ENCODE results near the gene LHPP. TPM values are rescaled to one million over a fixed set of nuclear protein-coding genes. Genes with fewer than 3 reads are reported as not detected.

LHPP gene
- total RNA-seq, 2 experiments from 2014 or later, result 15.3 to 19.6 TPM

GRCh38 chr10:124477614-124478363 lies 16.2 kb downstream of the LHPP start:
- TF ChIP-seq, protein P1, sequence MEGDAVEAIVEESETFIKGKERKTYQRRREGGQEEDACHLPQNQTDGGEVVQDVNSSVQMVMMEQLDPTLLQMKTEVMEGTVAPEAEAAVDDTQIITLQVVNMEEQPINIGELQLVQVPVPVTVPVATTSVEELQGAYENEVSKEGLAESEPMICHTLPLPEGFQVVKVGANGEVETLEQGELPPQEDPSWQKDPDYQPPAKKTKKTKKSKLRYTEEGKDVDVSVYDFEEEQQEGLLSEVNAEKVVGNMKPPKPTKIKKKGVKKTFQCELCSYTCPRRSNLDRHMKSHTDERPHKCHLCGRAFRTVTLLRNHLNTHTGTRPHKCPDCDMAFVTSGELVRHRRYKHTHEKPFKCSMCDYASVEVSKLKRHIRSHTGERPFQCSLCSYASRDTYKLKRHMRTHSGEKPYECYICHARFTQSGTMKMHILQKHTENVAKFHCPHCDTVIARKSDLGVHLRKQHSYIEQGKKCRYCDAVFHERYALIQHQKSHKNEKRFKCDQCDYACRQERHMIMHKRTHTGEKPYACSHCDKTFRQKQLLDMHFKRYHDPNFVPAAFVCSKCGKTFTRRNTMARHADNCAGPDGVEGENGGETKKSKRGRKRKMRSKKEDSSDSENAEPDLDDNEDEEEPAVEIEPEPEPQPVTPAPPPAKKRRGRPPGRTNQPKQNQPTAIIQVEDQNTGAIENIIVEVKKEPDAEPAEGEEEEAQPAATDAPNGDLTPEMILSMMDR (IDR thresholded peaks at IDR 0.05), result no peak
- ChIA-PET POLR2A (no interaction called here), CTCF (no interaction called here)
- no peaks in the 10 kb centered on the region for H3K36me3 Mint-ChIP-seq (ENCODE audit: low read depth)
- Histone ChIP-seq H3K27ac (ENCODE audit: low read depth in 1 of 2, low read length in 2 of 2) (no peak overlapping the region), H3K27me3 (ENCODE audit: control insufficient read depth in 1 of 2, insufficient read depth in 2 of 2, low read length in 2 of 2) (no peaks in the 10 kb centered on the region), H3K4me1 (ENCODE audit: insufficient read depth, low read length) (no peaks in the 10 kb centered on the region), H3K36me3 (ENCODE audit: insufficient read depth, low read length) (no peaks in the 10 kb centered on the region), H3K4me3 (ENCODE audit: low read length) (no peak overlapping the region), H3K9me3 (ENCODE audit: control insufficient read depth in 1 of 2, insufficient read depth in 1 of 2, low read length in 2 of 2) (no peaks in the 10 kb centered on the region)
- no peak overlapping the region for H3K4me3 Mint-ChIP-seq
- H3K27ac Mint-ChIP-seq, result no peak overlapping the region
- ATAC-seq (ENCODE audit: poor library complexity), result no peak
- intact Hi-C loops (cut with DNase I, micrococcal nuclease), result no loop called here
- no peaks in the 10 kb centered on the region for H3K9me3 Mint-ChIP-seq
- no peaks in the 10 kb centered on the region for H3K27me3 Mint-ChIP-seq
- no peak for DNase-seq
- H3K4me1 Mint-ChIP-seq (ENCODE audit: low read depth), result peaks cover 4% of the 10 kb centered on the region

- Histone ChIP-seq H3K9me3 (ENCODE audit: control insufficient read depth in 1 of 2, insufficient read depth in 1 of 2, low read length in 2 of 2) (no peaks in the 10 kb centered on the region), H3K27ac (ENCODE audit: low read depth in 1 of 2, low read length in 2 of 2) (no peak overlapping the region), H3K4me1 (ENCODE audit: insufficient read depth, low read length) (no peaks in the 10 kb centered on the region), H3K27me3 (ENCODE audit: control insufficient read depth in 1 of 2, insufficient read depth in 2 of 2, low read length in 2 of 2) (no peaks in the 10 kb centered on the region), H3K4me3 (ENCODE audit: low read length) (no peak overlapping the region), H3K36me3 (ENCODE audit: insufficient read depth, low read length) (no peaks in the 10 kb centered on the region)
- ATAC-seq (ENCODE audit: poor library complexity), result no peak
- H3K4me3 Mint-ChIP-seq, result no peak overlapping the region
- ChIA-PET CTCF (no interaction called here), POLR2A (no interaction called here)
- H3K9me3 Mint-ChIP-seq, result no peaks in the 10 kb centered on the region
- intact Hi-C loops (cut with DNase I, micrococcal nuclease), result no loop called here
- no peak overlapping the region for H3K27ac Mint-ChIP-seq
- H3K36me3 Mint-ChIP-seq (ENCODE audit: low read depth), result no peaks in the 10 kb centered on the region
- no peak for DNase-seq
- H3K4me1 Mint-ChIP-seq (ENCODE audit: low read depth), result peaks cover 4% of the 10 kb centered on the region
- TF ChIP-seq, protein P1 (IDR thresholded peaks at IDR 0.05), result no peak
- H3K27me3 Mint-ChIP-seq, result no peaks in the 10 kb centered on the region
Measured at GRCh38 chr10:124478515-124478914, 16.9 kb downstream of the LHPP start.

- no peaks in the 10 kb centered on the region for H3K4me1 Mint-ChIP-seq (ENCODE audit: low read depth)
- intact Hi-C loops (cut with DNase I, micrococcal nuclease), result no loop called here
- no peaks in the 10 kb centered on the region for H3K27me3 Mint-ChIP-seq
- no peaks in the 10 kb centered on the region for H3K9me3 Mint-ChIP-seq
- no peaks in the 10 kb centered on the region for H3K9me3 ChIP-seq (ENCODE audit: control insufficient read depth in 1 of 2, insufficient read depth in 1 of 2, low read length in 2 of 2)
- DNase-seq, result no peak
- H3K36me3 ChIP-seq (ENCODE audit: insufficient read depth, low read length), result no peaks in the 10 kb centered on the region
- H3K27me3 ChIP-seq (ENCODE audit: control insufficient read depth in 1 of 2, insufficient read depth in 2 of 2, low read length in 2 of 2), result no peaks in the 10 kb centered on the region
- TF ChIP-seq, protein P1 (IDR thresholded peaks at IDR 0.05), result no peak
- CTCF ChIA-PET, result no interaction called here
- H3K27ac ChIP-seq (ENCODE audit: low read depth in 1 of 2, low read length in 2 of 2), result no peak overlapping the region
- H3K36me3 Mint-ChIP-seq (ENCODE audit: low read depth), result peaks cover 15% of the 10 kb centered on the region
- H3K4me1 ChIP-seq (ENCODE audit: insufficient read depth, low read length), result no peaks in the 10 kb centered on the region
- no peak overlapping the region for H3K4me3 ChIP-seq (ENCODE audit: low read length)
- no peak overlapping the region for H3K27ac Mint-ChIP-seq
- POLR2A ChIA-PET, result no interaction called here
- no peak for ATAC-seq (ENCODE audit: poor library complexity)
- H3K4me3 Mint-ChIP-seq, result no peak overlapping the region
Measured at GRCh38 chr10:124480860-124481259, 19.2 kb downstream of the LHPP start.

All from CD4-positive, alpha-beta T cell (primary cell).